Prostate gland (tissue), 2 donors: ENCODE measurements around the gene PELI1. TPM values are rescaled to one million over a fixed set of nuclear protein-coding genes. Genes with fewer than 3 reads are reported as not detected.

Experiments
- DNase-seq: peaks from one replicate; pipeline ENCODE4 v3.0.0-alpha.2; 2019; ENCODE audit warnings: low spot score
- H3K27ac ChIP-seq, 2 donors: fragments of 200-600 bp; sonication (generic); 2 replicates each; pipeline ENCODE4 v1.5.1; 2017 to 2019
- H3K27me3 ChIP-seq: fragments of 200-600 bp; sonication (generic); replicated peaks from 2 replicates; pipeline ENCODE4 v1.5.1; 2019; ENCODE audit not compliant: insufficient read depth
- H3K36me3 ChIP-seq, 2 donors: fragments of 200-600 bp; sonication (generic); 1 replicate in 1 of 2; 2 replicates in 1 of 2; pipeline versions ENCODE4 v1.5.1 to v1.8.1; 2017 to 2019
- H3K4me1 ChIP-seq: fragments of 200-600 bp; sonication (generic); replicated peaks from 2 replicates; pipeline ENCODE4 v1.5.1; 2019
- H3K4me3 ChIP-seq, 2 donors: fragments of 200-600 bp; sonication (generic); 2 replicates each; pipeline ENCODE4 v1.5.1; 2017 to 2019
- H3K9me3 ChIP-seq: fragments of 200-600 bp; sonication (generic); 2 replicates; pipeline ENCODE4 v1.5.1; 2017
- CTCF ChIP-seq, 4 experiments: fragments of 200-600 bp in 2 of 4; fragments of 450-650 bp in 2 of 4; sonication (generic) in 2 of 4; IDR thresholded peaks; 1 replicate in 3 of 4; 2 replicates in 1 of 4; pipeline ENCODE4 v1.5.1; 2016 to 2019; ENCODE audit warnings: antibody characterized with exemption in 4 of 4, mild to moderate bottlenecking in 2 of 4, moderate library complexity in 2 of 4
- POLR2A ChIP-seq: fragments of 450-650 bp; IDR thresholded peaks from one replicate; pipeline ENCODE4 v1.6.1; 2016; ENCODE audit warnings: antibody characterized with exemption, mild to moderate bottlenecking
- POLR2AphosphoS5 ChIP-seq: sonication (generic); formaldehyde crosslinking; IDR thresholded peaks from one replicate; pipeline ENCODE4 v1.6.1; 2017; ENCODE audit warnings: antibody characterized with exemption
- WGBS: methylation state at CpG from one replicate; pipeline ENCODE4 v1.1.5; 2018; 5-methylcytosine and 5-hydroxymethylcytosine counted together
- intact Hi-C: fragments of 100-400 bp; cut with DNase I; formaldehyde crosslinking; loops from one replicate; pipeline ENCODE4 v1.14.2; 2022
- total RNA-seq, 2 donors: library from RNA; depleted of rRNA; stranded (reverse); fragments of >200 nt; gene quantifications; one replicate each; pipeline ENCODE4 v1.1.0, GENCODE V29; 2016

PELI1 gene
- total RNA-seq, 2 donors from 2014 or later = 16.9 to 32.9 TPM

- WGBS = 83% methylated on average over 10 of the region's 10 CpGs
- TF ChIP-seq POLR2A = no peak
- TF ChIP-seq POLR2AphosphoS5 = no peak
- TF ChIP-seq CTCF (IDR thresholded peaks at IDR 0.05) = no peak
- no peaks in the 10 kb centered on the region for H3K36me3 ChIP-seq
- H3K4me1 ChIP-seq = no peaks in the 10 kb centered on the region
- no peak overlapping the region for H3K4me3 ChIP-seq
- H3K27ac ChIP-seq = no peak overlapping the region
- intact Hi-C loops = no loop called here
- H3K27me3 ChIP-seq = no peaks in the 10 kb centered on the region
- no peak for DNase-seq
- H3K9me3 ChIP-seq = no peaks in the 10 kb centered on the region
Measured at GRCh38 chr2:64189167-64189566, 44.9 kb upstream of the PELI1 start.

GRCh38 chr2:64186699-64187605 is 42.7 kb upstream of the PELI1 start:
- Histone ChIP-seq H3K4me3 (no peak overlapping the region), H3K9me3 (no peaks in the 10 kb centered on the region), H3K27me3 (no peaks in the 10 kb centered on the region), H3K4me1 (no peaks in the 10 kb centered on the region), H3K27ac (no peak overlapping the region), H3K36me3 (no peaks in the 10 kb centered on the region)
- no peak for DNase-seq
- 87% methylated on average over 2 of the region's 2 CpGs for WGBS
- no peak for TF ChIP-seq CTCF (IDR thresholded peaks at IDR 0.05)
- no peak for TF ChIP-seq POLR2A
- no peak for TF ChIP-seq POLR2AphosphoS5
- intact Hi-C loops = no loop called here

GRCh38 chr2:64179582-64180321 is 35.5 kb upstream of the PELI1 start:
- H3K27me3 ChIP-seq = no peaks in the 10 kb centered on the region
- TF ChIP-seq POLR2A = no peak
- TF ChIP-seq CTCF (IDR thresholded peaks at IDR 0.05) = no peak
- TF ChIP-seq POLR2AphosphoS5 = no peak
- no peak overlapping the region for H3K27ac ChIP-seq
- H3K36me3 ChIP-seq = no peaks in the 10 kb centered on the region
- H3K4me3 ChIP-seq = no peak overlapping the region
- H3K9me3 ChIP-seq = no peaks in the 10 kb centered on the region
- 85% methylated on average over 10 of the region's 10 CpGs for WGBS
- H3K4me1 ChIP-seq = no peaks in the 10 kb centered on the region
- no peak for DNase-seq
- intact Hi-C loops = no loop called here

DNA sequence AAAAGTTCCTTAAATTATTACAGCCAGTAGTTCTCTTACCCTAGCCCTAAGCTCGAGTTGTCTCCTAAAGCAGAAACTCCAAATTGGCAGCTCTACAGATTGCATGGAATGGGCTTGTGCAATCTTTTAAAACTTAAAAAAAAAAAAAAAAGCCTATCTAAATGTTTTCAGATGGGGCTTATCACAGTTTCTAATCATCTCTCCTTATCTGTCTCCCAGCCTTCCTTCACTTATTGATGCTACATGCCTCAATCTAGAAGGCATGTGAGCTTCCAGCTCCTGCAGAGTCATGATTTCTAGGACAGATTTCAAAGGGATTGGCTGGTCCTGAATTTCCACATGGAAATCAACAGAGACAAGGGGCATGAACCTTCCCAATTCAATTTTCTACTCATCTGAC is 33.1 kb upstream of the PELI1 start:
- H3K27ac ChIP-seq = no peak overlapping the region
- no peak for DNase-seq
- H3K4me1 ChIP-seq = no peaks in the 10 kb centered on the region
- no peaks in the 10 kb centered on the region for H3K27me3 ChIP-seq
- intact Hi-C loops = no loop called here
- WGBS = 5% methylated on average over 1 of the region's 1 CpG
- H3K9me3 ChIP-seq = no peaks in the 10 kb centered on the region
- H3K36me3 ChIP-seq = no peaks in the 10 kb centered on the region
- H3K4me3 ChIP-seq = no peak overlapping the region
- no peak for TF ChIP-seq POLR2AphosphoS5
- no peak for TF ChIP-seq CTCF (IDR thresholded peaks at IDR 0.05)
- no peak for TF ChIP-seq POLR2A
